SK-N-MC (cell line): ENCODE data around the gene HK3.

Experiments
- DNase-seq: peaks from one replicate; pipeline ENCODE4 v3.0.0-alpha.2; 2011; ENCODE audit warnings: low read depth, low spot score
- H3K27ac ChIP-seq: fragments of 200-600 bp; sonication (generic); 2 replicates; pipeline ENCODE4 v1.5.1; 2016; ENCODE audit warnings: mixed run types
- H3K36me3 ChIP-seq: fragments of 200-600 bp; sonication (generic); 2 replicates; pipeline ENCODE4 v1.6.1; 2017; ENCODE audit warnings: antibody characterized with exemption, low read length, mixed read lengths; ENCODE audit not compliant: insufficient read depth
- H3K4me3 ChIP-seq: fragments of 200-600 bp; sonication (generic); 2 replicates; pipeline ENCODE4 v1.5.1; 2016
- H3K9ac ChIP-seq: fragments of 200-600 bp; sonication (generic); 2 replicates; pipeline ENCODE4 v1.8.0; 2017; ENCODE audit warnings: mixed run types, mixed read lengths; ENCODE audit not compliant: insufficient read length
- H3K9me3 ChIP-seq: fragments of 200-600 bp; sonication (generic); 2 replicates; pipeline ENCODE4 v1.6.1; 2017; ENCODE audit warnings: low read depth, mild to moderate bottlenecking, antibody characterized with exemption, low read length, moderate library complexity, mixed read lengths
- EZH2 ChIP-seq: fragments of 200-600 bp; sonication (generic); IDR thresholded peaks from one replicate; pipeline ENCODE4 v1.6.1; 2017; ENCODE audit warnings: antibody characterized with exemption
- FOXP2 ChIP-seq: optimal IDR thresholded peaks from 2 replicates; pipeline ENCODE3; 2011; ENCODE audit warnings: mild to moderate bottlenecking, moderate library complexity; ENCODE audit not compliant: insufficient read depth; ENCODE audit errors: extremely low read length, control extremely low read depth
- POLR2AphosphoS5 ChIP-seq: IDR thresholded peaks from 2 replicates; pipeline ENCODE4 v1.6.1; 2012; ENCODE audit warnings: mild to moderate bottlenecking, low read depth, low read length, borderline replicate concordance

The HK3 gene

DNA sequence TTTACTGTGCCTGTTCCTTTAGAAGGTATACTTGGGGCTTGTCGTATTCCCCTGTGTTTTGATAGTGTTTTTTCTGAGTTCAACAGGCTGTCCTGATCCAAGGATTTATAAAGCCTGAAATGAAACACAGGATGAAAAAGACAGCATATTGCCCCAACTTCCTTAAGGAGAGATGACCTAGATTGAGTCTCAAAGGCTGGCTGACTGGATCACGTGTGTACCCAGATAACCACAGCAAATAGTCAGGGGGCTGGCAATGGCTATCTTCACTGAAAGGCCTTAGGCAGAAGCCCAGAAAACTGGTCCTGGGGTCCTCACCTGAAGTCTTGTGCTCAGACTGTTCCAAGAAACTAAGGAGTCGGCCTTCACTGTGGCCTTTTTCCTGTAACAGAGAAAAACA is 7.7 kb upstream of the HK3 start:
- no peak for DNase-seq
- Histone ChIP-seq H3K27ac (no peak overlapping the region), H3K4me3 (no peak overlapping the region), H3K9ac (no peak overlapping the region), H3K9me3 (no peaks in the 10 kb centered on the region), H3K36me3 (peaks cover 72% of the 10 kb centered on the region)
- no peak for TF ChIP-seq EZH2
- no peak for TF ChIP-seq FOXP2
- TF ChIP-seq POLR2AphosphoS5, result no peak

DNA sequence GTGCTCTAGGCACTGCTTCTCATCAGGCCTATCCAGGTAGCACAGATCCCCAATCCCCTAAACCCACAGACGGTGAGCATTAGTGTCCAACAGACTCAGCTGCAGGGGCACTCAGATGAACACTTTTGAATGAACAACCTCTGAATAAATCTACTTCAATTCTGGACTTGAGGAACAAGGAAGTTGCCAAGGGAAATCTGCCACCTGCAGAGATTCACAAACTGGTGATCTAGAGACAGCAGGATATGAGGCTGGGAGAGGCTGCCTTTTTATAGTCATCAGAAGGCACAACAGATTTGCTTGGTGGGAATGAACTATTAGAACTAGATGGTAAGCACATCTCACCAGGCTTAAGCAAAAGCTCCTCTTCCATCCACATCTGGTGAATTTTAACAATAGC is 7.0 kb upstream of the HK3 start:
- Histone ChIP-seq H3K36me3 (peaks cover 69% of the 10 kb centered on the region), H3K27ac (no peak overlapping the region), H3K9ac (no peak overlapping the region), H3K4me3 (no peak overlapping the region), H3K9me3 (no peaks in the 10 kb centered on the region)
- TF ChIP-seq EZH2 (no peak), FOXP2 (no peak), POLR2AphosphoS5 (no peak)
- no peak for DNase-seq

DNA sequence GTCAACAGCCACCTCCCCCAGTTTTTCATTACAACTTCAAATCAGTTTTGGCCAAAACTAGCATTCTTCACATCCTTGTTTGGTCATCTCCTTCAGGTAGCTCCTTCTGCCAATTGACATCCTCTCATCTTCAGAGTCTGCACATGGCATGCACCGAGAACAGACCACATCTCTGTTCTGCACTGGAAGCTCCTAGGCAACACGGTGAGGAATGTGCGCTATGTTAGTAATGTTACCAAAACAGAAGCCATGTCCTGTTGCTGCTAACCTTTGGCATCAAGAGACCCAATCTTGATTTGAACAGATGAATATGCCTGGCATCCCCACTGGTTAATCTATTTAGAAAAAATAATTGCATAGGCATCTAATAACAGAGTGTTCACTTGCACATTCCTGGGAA is 5.1 kb upstream of the HK3 start:
- no peak overlapping the region for H3K27ac ChIP-seq
- TF ChIP-seq FOXP2, result no peak
- TF ChIP-seq EZH2, result no peak
- TF ChIP-seq POLR2AphosphoS5, result no peak
- DNase-seq, result no peak
- no peaks in the 10 kb centered on the region for H3K9me3 ChIP-seq
- H3K36me3 ChIP-seq, result peaks cover 63% of the 10 kb centered on the region
- no peak overlapping the region for H3K9ac ChIP-seq
- H3K4me3 ChIP-seq, result no peak overlapping the region

DNA sequence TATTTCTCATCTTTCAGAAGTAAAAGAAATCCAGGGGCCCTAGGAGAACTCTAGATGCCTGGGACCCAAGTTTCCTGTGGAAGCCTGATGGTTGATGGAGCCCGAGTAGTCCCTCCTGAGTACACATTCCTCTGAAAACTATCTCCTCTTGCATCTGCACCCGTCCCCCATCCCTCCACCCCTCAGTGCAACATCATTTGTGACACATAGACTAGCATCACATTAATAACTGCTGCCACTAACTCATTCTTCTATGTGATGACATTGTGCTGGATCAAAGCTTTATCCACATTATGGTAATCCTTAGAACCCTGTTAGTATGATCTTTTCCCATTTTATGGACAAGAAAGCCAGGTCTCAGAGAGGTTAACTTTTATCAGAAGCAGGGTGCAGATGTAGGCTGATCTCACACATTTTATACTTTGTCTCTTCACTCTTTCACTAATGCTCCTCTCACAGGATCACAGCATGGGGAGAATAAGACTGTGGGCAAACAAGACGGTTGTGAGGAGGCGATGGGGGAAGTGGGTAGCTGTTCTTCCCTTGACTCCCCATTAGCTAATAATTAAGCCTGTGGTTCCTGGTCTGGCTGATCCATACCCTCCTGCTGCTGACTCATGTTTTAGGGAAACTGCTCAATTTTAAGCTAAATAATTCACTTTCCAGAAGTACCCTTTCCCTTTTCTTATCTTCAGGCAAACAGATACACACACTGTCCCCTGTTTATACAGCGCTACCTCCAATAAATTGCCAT is 3.9 kb upstream of the HK3 start:
- Histone ChIP-seq H3K36me3 (peaks cover 53% of the 10 kb centered on the region), H3K9ac (no peak overlapping the region), H3K4me3 (no peak overlapping the region), H3K9me3 (no peaks in the 10 kb centered on the region), H3K27ac (no peak overlapping the region)
- TF ChIP-seq POLR2AphosphoS5, result no peak
- no peak for TF ChIP-seq FOXP2
- no peak for TF ChIP-seq EZH2
- no peak for DNase-seq

DNA sequence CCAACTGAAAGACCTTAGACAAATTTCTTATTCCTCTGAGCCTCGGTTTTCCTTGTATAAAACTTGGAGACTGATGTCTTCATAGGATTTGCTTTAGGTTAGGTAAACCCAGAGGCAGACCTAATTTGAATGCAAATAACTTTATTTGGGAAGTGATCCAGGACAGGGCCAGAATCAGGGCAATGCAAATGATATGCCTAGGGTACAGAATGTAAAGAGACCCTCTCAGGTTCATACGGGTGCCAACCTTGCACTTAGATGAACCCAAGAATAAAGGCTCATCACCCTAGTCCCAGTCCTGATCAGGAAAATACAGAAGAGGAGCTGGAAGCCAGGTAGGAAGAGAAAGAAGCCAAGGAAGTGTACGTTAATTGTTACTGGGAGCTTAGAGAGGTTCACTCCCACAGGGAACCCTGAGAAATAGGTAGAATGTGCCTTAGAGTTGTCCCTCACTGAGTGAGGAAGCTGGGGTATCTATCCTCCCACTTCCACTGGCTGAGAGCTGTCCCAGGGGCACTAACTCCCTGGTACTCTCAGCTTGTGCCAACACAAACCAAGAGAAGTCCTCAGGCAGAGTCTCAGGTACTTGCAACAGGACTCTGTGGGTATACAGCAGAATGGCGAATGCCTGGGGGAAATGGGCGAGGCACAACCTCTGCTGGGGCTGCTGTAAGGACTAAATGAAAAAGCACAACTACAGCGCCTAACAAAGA is 3.1 kb upstream of the HK3 start:
- H3K9ac ChIP-seq, result no peak overlapping the region
- peaks cover 45% of the 10 kb centered on the region for H3K36me3 ChIP-seq

DNA sequence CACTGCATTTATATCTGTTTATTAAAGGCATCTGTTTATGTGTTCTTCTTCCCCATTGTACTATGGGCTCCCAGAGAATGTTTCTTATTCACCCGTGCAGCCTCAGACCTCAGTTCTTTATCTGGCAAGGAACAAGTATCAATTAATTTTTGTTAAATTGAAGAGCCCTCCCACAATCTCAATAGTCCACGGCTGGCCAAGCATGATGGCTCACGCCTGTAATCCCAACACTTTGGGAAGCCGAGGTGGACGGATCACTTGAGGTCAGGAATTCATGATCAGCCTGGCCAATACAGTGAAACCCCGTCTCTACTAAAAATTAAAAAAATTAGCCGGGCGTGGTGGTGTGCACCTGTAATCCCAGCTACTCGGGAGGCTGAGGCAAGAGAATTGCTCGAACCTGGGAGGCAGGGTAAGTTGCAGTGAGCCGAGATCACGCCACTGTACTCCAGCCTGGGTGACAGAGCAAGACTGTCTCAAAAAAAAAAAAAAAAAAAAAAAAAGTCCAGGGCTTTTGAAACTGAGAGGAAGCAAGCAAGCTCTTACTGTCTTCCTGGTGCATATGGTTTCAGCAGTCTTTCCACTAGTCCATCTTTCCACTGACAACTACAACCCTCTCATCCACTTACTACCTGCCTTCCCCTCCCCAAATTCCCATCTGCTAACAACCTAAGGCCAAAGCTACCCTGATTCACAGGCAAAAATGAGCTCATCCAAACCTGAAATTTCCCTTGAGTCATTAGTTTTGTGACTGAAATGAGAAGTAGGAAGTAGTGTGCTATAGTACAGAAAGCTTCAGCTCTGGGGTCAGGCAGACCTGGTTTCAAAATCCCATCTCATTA is 2.3 kb upstream of the HK3 start:
- DNase-seq, result no peak
- Histone ChIP-seq H3K36me3 (peaks cover 37% of the 10 kb centered on the region), H3K9me3 (no peaks in the 10 kb centered on the region), H3K27ac (no peak overlapping the region), H3K9ac (no peak overlapping the region), H3K4me3 (no peak overlapping the region)
- TF ChIP-seq FOXP2, result no peak
- no peak for TF ChIP-seq EZH2
- TF ChIP-seq POLR2AphosphoS5, result no peak

More for the DNA sequence above, 3.1 kb upstream of the HK3 start:
- Histone ChIP-seq H3K4me3 (no peak overlapping the region), H3K27ac (no peak overlapping the region), H3K9me3 (no peaks in the 10 kb centered on the region)
- DNase-seq, result no peak
- TF ChIP-seq FOXP2, result no peak
- TF ChIP-seq EZH2, result no peak
- TF ChIP-seq POLR2AphosphoS5, result no peak

DNA sequence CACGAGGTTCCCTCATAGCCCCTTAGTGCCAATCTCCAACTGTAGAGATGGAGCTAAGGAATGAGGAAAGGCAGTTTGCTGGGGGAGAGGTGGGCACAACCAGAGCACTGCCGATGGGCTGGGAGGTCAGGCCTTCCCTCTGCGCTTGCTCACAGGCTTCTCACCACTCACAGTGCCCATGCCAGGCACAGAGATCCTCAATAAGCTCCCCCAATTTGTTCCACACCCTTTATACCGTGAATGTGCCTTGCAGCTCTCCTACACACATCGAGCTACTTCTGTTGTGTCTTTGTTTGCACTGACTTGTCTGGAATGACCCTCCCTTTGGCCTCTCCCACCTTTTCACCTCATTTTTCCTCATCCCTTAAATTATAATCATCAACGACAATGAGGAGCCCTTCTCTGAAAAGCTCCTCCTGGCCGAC is 1.6 kb upstream of the HK3 start:
- no peak overlapping the region for H3K9ac ChIP-seq
- no peaks in the 10 kb centered on the region for H3K9me3 ChIP-seq
- no peak overlapping the region for H3K4me3 ChIP-seq
- H3K36me3 ChIP-seq, result peaks cover 30% of the 10 kb centered on the region
- no peak for DNase-seq
- TF ChIP-seq FOXP2, result no peak
- TF ChIP-seq EZH2, result no peak
- no peak for TF ChIP-seq POLR2AphosphoS5
- no peak overlapping the region for H3K27ac ChIP-seq
